ENCODE results near the gene IKBKG.
"Not testable (repeated sequence)": the region's sequence is repeated elsewhere in the genome, so short reads cannot be mapped to it uniquely, and the experiment has no call there.

Gene IKBKG

DNA sequence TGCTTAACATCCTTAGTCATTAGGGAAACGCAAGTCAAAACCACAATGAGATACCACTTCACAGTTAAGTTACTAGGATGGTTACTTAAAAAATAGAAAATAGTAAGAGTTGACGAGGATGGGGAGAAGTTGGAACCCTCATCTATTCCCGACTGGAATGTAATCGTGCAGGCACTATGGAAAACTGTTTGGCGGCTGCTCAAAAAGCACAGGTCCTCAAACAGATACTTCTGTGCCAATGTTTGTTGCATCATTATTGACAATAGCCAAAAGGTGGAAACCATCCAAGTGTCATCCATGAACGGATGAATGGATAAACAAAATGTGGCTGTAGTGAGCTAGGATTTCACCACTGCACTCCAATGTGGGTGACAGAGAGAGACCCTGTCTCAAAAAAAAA, 60.0 kb downstream of the IKBKG start:
- DNase-seq (ENCODE audit: extremely low read depth, low read depth): no peak
- TF ChIP-seq, protein P1, sequence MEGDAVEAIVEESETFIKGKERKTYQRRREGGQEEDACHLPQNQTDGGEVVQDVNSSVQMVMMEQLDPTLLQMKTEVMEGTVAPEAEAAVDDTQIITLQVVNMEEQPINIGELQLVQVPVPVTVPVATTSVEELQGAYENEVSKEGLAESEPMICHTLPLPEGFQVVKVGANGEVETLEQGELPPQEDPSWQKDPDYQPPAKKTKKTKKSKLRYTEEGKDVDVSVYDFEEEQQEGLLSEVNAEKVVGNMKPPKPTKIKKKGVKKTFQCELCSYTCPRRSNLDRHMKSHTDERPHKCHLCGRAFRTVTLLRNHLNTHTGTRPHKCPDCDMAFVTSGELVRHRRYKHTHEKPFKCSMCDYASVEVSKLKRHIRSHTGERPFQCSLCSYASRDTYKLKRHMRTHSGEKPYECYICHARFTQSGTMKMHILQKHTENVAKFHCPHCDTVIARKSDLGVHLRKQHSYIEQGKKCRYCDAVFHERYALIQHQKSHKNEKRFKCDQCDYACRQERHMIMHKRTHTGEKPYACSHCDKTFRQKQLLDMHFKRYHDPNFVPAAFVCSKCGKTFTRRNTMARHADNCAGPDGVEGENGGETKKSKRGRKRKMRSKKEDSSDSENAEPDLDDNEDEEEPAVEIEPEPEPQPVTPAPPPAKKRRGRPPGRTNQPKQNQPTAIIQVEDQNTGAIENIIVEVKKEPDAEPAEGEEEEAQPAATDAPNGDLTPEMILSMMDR (IDR thresholded peaks at IDR 0.05; ENCODE audit: low read depth, low read length): no peak

DNA sequence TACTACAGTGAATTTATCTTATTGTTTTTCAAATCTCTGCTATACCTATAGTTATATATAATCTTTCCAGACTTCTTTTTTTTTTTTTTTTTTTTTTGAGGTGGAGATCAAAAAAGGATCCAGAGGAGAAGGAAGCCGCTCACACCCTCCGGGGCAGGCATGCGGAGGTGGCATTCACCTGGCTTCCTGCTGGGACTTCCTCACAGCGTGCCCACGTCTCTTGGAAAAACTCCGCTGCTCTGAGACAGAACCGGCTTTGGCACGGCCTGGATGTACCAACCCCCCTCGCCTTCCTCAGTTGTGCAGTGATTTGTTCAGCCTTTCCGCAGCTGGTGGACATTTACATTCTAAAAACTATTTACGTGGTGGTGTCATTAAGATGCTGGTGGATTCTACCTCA, 60.6 kb downstream of the IKBKG start:
- not testable (repeated sequence) for DNase-seq (ENCODE audit: extremely low read depth, low read depth)

DNA sequence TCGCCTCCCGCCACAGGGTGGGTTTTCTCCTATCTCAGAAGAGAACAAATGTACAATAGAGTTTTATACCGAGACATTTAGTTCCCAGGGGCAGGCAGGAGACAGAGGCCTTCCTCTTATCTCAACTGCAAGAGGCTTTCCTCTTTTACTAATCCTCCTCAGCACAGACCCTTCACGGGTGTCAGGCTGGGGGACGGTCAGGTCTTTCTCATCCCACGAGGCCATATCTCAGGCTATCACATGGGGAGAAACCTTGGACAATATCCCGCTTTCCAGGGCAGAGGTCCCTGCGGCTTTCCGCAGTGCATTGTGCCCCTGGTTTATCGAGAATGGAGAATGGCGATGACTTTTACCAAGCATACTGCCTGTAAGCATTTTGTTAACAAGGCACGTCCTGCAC, 61.4 kb downstream of the IKBKG start:
- not testable (repeated sequence) for DNase-seq (ENCODE audit: extremely low read depth, low read depth)

DNA sequence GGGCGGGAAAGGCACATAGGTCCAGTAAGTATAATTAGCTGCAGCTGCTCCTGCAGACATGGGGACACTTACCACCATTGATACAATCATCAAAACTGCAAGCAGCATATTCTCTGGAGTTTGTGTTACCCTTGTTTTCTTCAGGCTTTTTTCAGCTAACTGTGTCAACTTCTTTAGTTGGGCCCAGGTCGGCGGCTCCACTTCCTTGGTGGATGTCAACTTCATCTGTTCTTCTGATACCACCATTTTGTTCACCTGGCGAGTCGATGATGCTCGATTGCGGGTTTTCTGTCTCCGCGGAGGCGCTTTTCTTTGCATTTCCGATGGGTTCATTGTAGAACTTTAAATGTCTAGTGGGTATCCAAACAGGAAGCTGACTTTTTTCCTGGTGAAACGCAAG, 63.7 kb downstream of the IKBKG start:
- DNase-seq (ENCODE audit: extremely low read depth, low read depth): not testable (repeated sequence)

DNA sequence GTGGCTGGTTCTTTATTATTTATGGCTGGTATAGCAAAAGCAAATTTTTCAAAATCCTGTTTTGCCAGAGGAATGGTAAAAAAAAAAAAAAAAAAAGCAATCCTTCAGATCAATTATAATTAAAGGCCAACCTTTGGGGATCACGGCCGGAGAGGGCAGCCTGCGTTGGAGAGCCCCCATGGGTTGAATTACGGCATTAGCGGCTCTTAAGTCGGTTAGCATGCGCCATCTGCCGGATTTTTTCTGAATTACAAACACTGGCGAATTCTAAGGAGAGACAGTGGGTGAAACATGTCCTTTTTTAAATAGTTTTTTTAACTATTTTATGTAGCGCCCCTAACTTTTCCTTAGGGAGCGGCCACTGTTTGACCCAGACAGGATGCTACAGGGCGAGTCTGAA, 66.2 kb downstream of the IKBKG start:
- DNase-seq (ENCODE audit: extremely low read depth, low read depth): not testable (repeated sequence)

Data from AG09319 (cell line).